GM12891 (cell line): ENCODE results near the gene ANKRD44.

ENCODE experiments used
- POLR2A ChIP-seq: IDR thresholded peaks from 2 replicates; pipeline ENCODE4 v1.6.1; 2011; ENCODE audit warnings: low read depth, low read length, control low read depth
- POLR2AphosphoS5 ChIP-seq: IDR thresholded peaks from 2 replicates; pipeline ENCODE4 v1.6.1; 2011; ENCODE audit warnings: low read depth, low read length, control low read depth
- TAF1 ChIP-seq: IDR thresholded peaks from 2 replicates; pipeline ENCODE4 v1.6.1; 2011; ENCODE audit warnings: low read depth, low read length, control low read depth

- TF ChIP-seq POLR2A (no peak), TAF1 (no peak), POLR2AphosphoS5 (no peak)
Measured at GRCh38 chr2:197165020-197165419, 145.6 kb downstream of the ANKRD44 start.
